GM12801 (cell line): ENCODE data around the gene GFOD2.

Source experiments
- CTCF ChIP-seq: IDR thresholded peaks from one replicate; pipeline ENCODE4 v1.5.1; 2011; ENCODE audit warnings: control low read depth; ENCODE audit not compliant: insufficient read length; ENCODE audit errors: extremely low read depth

The GFOD2 gene

GRCh38 chr16:67658849-67659674 lies 60.1 kb downstream of the GFOD2 start:
- no peak for TF ChIP-seq CTCF

DNA sequence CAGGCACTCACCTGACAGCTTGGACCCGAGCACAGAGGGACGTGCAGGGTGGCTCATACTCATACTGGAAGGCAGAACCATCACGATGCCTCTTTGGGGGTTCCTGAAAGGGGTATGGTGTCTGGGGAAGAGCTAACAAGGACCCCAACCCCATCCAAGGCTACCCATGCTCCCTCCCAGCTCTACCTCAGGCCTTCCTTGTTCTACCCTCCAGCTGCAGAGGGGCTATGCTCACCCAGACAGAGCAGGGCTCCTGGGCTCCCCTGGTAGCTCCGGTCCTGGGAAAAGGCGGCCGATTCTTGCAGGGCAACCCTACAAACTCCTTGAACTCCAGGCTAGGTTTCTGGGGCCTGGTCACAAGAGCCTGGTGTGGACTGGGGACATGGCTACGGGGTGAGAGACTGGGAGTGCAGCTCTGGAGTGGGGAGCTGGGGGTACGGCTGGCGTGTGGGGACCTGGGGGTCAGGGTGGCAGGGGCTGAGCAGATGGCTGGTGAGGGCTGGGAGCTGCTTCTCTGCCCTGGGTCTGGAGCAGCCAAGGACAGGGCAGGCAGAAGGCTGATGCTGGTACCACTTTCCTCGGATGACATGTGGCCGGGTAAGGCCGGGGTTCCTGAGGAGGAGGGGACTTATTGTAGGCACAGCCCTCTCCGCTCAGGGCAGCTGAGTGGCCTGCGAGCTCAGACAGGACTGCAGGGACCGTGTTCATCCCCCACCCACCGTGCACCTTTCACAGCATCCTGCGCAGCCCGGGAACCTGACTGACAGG lies 61.2 kb downstream of the GFOD2 start:
- TF ChIP-seq CTCF: no peak

DNA sequence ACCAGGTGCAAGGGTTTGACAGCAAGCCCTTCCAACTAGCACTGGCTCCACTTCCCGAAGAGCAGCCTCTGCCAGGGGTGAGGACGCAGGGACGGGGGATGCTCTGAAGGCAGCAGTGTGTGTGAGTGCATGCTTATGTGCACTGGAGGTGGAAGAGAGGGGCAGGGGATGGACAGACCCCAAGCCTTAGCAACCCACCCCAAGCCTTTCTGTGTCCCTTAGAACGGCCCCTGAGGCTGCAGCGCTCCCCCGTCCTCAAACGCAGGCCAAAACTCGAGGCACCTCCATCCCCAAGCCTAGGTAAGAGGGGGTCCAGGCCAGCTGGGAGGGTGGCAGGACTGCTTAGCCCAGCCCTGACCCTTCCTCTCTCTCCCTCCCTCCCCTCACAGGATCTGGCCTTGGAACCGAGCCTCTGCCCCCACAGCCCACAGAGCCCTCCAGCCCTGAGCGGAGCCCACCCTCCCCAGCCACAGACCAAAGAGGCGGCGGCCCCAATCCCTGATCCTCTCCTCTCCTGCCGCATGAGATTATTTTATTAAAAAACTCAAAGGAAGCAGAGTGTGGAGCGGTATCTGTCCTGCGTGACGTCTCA lies 62.0 kb downstream of the GFOD2 start:
- TF ChIP-seq CTCF: no peak

DNA sequence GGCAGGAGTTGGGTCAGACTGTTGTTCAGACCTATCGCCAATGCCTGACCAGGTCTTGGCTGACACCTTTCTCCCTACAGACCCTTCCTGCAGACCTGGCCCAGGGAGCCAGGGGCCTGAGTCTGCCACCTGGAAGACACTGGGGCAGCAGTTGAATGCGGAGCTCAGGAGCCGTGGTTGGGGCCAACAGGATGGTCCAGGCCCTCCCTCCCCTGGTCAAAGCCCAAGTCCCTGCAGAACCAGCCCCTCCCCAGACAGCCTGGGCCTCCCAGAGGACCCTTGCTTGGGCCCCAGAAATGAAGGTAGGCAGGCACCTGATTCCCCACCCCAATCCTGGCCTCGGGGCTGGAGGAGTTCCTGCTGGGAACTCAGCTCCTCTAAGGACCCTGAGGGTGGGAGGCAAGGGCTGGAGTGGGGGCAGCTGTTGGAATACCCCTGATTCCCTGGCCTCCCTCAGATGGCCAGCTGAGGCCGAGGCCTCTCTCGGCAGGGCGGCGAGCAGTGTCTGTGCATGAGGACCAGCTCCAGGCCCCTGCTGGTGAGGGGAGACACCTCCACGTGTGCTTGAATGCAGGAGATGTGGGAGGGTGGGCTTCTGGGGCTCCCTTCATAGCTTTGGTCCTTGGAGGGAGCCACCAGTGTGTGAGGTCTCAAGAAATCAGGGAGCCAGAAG lies 62.6 kb downstream of the GFOD2 start:
- no peak for TF ChIP-seq CTCF

DNA sequence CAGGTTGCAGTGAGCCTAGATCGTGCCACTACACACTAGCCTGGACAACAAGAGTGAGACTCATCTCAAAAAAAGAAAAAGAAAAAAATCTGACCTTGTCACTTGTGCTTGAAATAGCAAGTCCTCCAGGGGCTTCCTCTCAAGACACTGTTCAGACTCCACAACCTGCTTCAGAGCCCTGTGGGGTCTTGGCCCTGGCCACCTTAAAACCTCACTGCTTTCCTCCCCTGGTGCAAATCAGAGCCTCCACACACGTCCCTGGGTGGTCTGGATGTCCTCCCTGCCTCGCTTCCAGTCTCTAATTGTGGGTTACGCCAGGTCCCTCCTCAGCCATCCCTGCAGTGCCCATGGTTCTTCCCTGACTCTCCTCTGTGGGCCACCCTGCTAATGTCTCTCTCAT lies 63.8 kb downstream of the GFOD2 start:
- TF ChIP-seq CTCF: no peak

DNA sequence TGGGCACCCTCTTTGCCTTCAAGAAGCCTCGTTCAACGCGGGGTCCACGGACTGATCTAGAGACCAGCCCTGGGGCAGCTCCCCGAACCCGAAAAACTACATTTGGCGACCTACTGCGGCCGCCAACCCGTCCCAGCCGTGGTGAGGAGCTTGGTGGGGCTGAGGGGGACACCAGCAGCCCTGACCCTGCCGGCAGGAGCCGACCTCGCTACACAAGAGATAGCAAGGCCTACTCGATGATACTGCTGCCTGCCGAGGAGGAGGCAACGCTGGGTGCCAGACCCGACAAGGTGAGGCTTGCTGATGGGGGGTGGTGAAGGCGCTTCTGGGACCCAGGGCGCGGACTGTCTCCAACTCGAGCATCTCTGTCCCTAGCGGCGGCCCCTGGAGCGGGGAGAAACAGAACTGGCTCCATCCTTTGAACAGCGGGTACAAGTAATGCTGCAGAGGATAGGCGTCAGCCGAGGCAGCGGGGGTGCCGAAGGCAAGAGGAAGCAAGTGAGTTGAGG lies 64.7 kb downstream of the GFOD2 start:
- no peak for TF ChIP-seq CTCF
